HCT116 (cell line): Measurements from ENCODE around the gene KIF21B. TPM values are rescaled to one million over a fixed set of nuclear protein-coding genes. Genes with fewer than 3 reads are reported as not detected.

Source experiments
- ATAC-seq: fragments of 200-7000 bp; cut with Tn5 transposase; 2 replicates; pipeline ENCODE4 v1.9.1; 2020; ENCODE audit warnings: mild to moderate bottlenecking, moderate library complexity
- BruUV-seq: library from RNA; stranded (reverse); fragments of 400-500 nt; replicated peaks from 2 replicates; lab custom pipeline; 2021; lab: Mats Ljungman, UMichigan
- CTCF ChIA-PET: fragments of 300-600 bp; sonication (Branson Sonifier 250); formaldehyde crosslinking; loops from one replicate; lab custom pipeline; 2021; ENCODE audit warnings: antibody characterized with exemption; lab: Charles Lee
- POLR2A ChIA-PET: fragments of 300-600, 350-600 bp; sonication (Branson Sonifier 250); formaldehyde crosslinking; loops from one replicate; lab custom pipeline; 2021; ENCODE audit warnings: antibody characterized with exemption; lab: Charles Lee
- RAD21 ChIA-PET, 2 experiments: fragments of 300-600 bp; sonication (Branson Sonifier 250); formaldehyde crosslinking; loops; one replicate each; lab custom pipeline; 2023; ENCODE audit warnings: low total read pairs in 2 of 2; ENCODE audit not compliant: uncharacterized antibody in 2 of 2, unreplicated experiment in 2 of 2, low non-redundant PET in 1 of 2; lab: Charles Lee
- DNase-seq: peaks from one replicate; pipeline ENCODE4 v3.0.0-alpha.2; 2010; ENCODE audit warnings: low read depth, low spot score
- H2AFZ ChIP-seq: fragments of 200-600 bp; shearing (Covaris generic), sonication (generic); 2 replicates; pipeline ENCODE4 v1.6.1; 2017; ENCODE audit warnings: low read depth, mixed run types, mixed read lengths, antibody characterized with exemption, low read length; ENCODE audit not compliant: poor library complexity, severe bottlenecking
- H3K27ac ChIP-seq: 2 replicates; pipeline ENCODE4 v1.5.1; 2012; ENCODE audit warnings: low read depth, low read length
- H3K27me3 ChIP-seq: fragments of 200-600 bp; sonication (generic); 2 replicates; pipeline ENCODE4 v1.6.1; 2016; ENCODE audit warnings: mixed run types, low read length, mixed read lengths; ENCODE audit not compliant: insufficient read depth
- H3K36me3 ChIP-seq, 2 experiments: fragments of 200-500 bp in 1 of 2; fragments of 200-600 bp in 1 of 2; sonication (Bioruptor generic) in 1 of 2; sonication (generic) in 1 of 2; 2 replicates each; pipeline versions ENCODE4 v1.5.1 to v1.6.1; 2014 to 2016; ENCODE audit warnings: low read length in 2 of 2, inconsistent platforms in 1 of 2, mixed read lengths in 1 of 2, mixed run types in 1 of 2; ENCODE audit not compliant: insufficient read depth in 2 of 2, control insufficient read depth in 1 of 2
- H3K4me1 ChIP-seq, 2 experiments: fragments of 200-600 bp in 1 of 2; sonication (generic) in 1 of 2; 2 replicates each; pipeline versions ENCODE4 v1.5.1 to v1.6.1; 2012 to 2017; ENCODE audit warnings: low read length in 2 of 2, inconsistent platforms in 1 of 2, mild to moderate bottlenecking in 1 of 2, mixed read lengths in 1 of 2, mixed run types in 1 of 2, moderate library complexity in 1 of 2; ENCODE audit not compliant: insufficient read depth in 2 of 2, control insufficient read depth in 1 of 2
- H3K4me2 ChIP-seq: fragments of 200-600 bp; sonication (generic); 2 replicates; pipeline ENCODE4 v1.6.1; 2017; ENCODE audit warnings: mixed run types, low read length, mixed read lengths
- H3K4me3 ChIP-seq, 2 experiments: fragments of 200-600 bp in 1 of 2; sonication (generic) in 1 of 2; replicated peaks in 1 of 2; 2 replicates each; pipeline ENCODE4 v1.5.1; 2011 to 2016; ENCODE audit warnings: low read length in 2 of 2, control low read depth in 1 of 2, low read depth in 1 of 2, mild to moderate bottlenecking in 1 of 2, mixed read lengths in 1 of 2, mixed run types in 1 of 2
- H3K79me2 ChIP-seq: fragments of 200-600 bp; sonication (generic); 2 replicates; pipeline ENCODE4 v1.6.1; 2017; ENCODE audit warnings: mild to moderate bottlenecking, mixed run types, low read length, moderate library complexity, mixed read lengths; ENCODE audit not compliant: insufficient read depth
- H3K9ac ChIP-seq: fragments of 200-600 bp; sonication (generic); 2 replicates; pipeline ENCODE4 v1.6.1; 2016; ENCODE audit warnings: low read length, mixed read lengths
- H3K9me2 ChIP-seq: fragments of 200-600 bp; sonication (generic), shearing (Covaris generic); 2 replicates; pipeline ENCODE4 v1.6.1; 2017; ENCODE audit warnings: mixed run types, mild to moderate bottlenecking, moderate library complexity; ENCODE audit not compliant: insufficient read depth
- H3K9me3 ChIP-seq, 2 experiments: fragments of 200-500 bp in 1 of 2; fragments of 200-600 bp in 1 of 2; sonication (Bioruptor generic) in 1 of 2; sonication (generic) in 1 of 2; 2 replicates each; pipeline ENCODE4 v1.6.1; 2014 to 2017; ENCODE audit warnings: low read length in 2 of 2, mixed read lengths in 2 of 2, inconsistent platforms in 1 of 2, low read depth in 1 of 2, mild to moderate bottlenecking in 1 of 2, mixed run types in 1 of 2, moderate library complexity in 1 of 2; ENCODE audit not compliant: control insufficient read depth in 1 of 2, insufficient read depth in 1 of 2
- H4K20me1 ChIP-seq: fragments of 200-600 bp; sonication (generic), shearing (Covaris generic); 2 replicates; pipeline ENCODE4 v1.6.1; 2017; ENCODE audit warnings: mixed run types, mild to moderate bottlenecking, moderate library complexity; ENCODE audit not compliant: insufficient read depth
- CBX3 ChIP-seq: IDR thresholded peaks from 2 replicates; pipeline ENCODE4 v1.6.1; 2012; ENCODE audit warnings: low read depth
- CEBPB ChIP-seq: IDR thresholded peaks from 2 replicates; pipeline ENCODE4 v1.6.1; 2012; ENCODE audit warnings: low read depth
- EGR1 ChIP-seq: IDR thresholded peaks from 2 replicates; pipeline ENCODE4 v1.6.1; 2012; ENCODE audit warnings: low read depth
- RAD21 ChIP-seq: IDR thresholded peaks from 2 replicates; pipeline ENCODE4 v1.6.1; 2012; ENCODE audit warnings: low read depth, mild to moderate bottlenecking
- SP1 ChIP-seq: IDR thresholded peaks from 2 replicates; pipeline ENCODE4 v1.6.1; 2012; ENCODE audit warnings: low read depth
- YY1 ChIP-seq: IDR thresholded peaks from 2 replicates; pipeline ENCODE4 v1.6.1; 2011; ENCODE audit warnings: low read length, low read depth, moderate library complexity, mild to moderate bottlenecking; ENCODE audit not compliant: insufficient replicate concordance; ENCODE audit errors: extremely low read depth
- ZFX ChIP-seq: fragments of 450-650 bp; IDR thresholded peaks from 2 replicates; pipeline ENCODE4 v1.6.1; 2017
- ZNF274 ChIP-seq: fragments of 200-500 bp; sonication (Bioruptor generic); IDR thresholded peaks from 2 replicates; pipeline ENCODE4 v1.6.1; 2014; ENCODE audit warnings: mild to moderate bottlenecking, low read depth, low read length, inconsistent platforms
- intact Hi-C: fragments of 100-400 bp; cut with micrococcal nuclease; formaldehyde crosslinking; loops from 2 replicates; pipeline ENCODE4 v1.10.0; 2022
- total RNA-seq: library from RNA; stranded (reverse); gene quantifications from one replicate; pipeline ENCODE4 v1.2.1, GENCODE V29; 2021; ENCODE audit not compliant: unreplicated experiment
- TF ChIP-seq, protein P1 (sequence below), 3 experiments: fragments of 200-600 bp in 1 of 3; sonication (generic) in 1 of 3; IDR thresholded peaks in 2 of 3; conservative IDR thresholded peaks in 1 of 3; 2 replicates each; pipeline ENCODE4 v1.5.1; 2012 to 2017; ENCODE audit warnings: low read depth in 2 of 3, low read length in 2 of 3, antibody characterized with exemption in 1 of 3, borderline replicate concordance in 1 of 3, control low read depth in 1 of 3, mild to moderate bottlenecking in 1 of 3, mixed read lengths in 1 of 3, mixed run types in 1 of 3, moderate library complexity in 1 of 3; ENCODE audit not compliant: insufficient read depth in 1 of 3
- TF ChIP-seq, protein P2 (sequence below): IDR thresholded peaks from 2 replicates; pipeline ENCODE4 v1.6.1; 2012
- TF ChIP-seq, protein P3 (sequence below): IDR thresholded peaks from 2 replicates; pipeline ENCODE4 v1.6.1; 2012
- TF ChIP-seq, protein P4 (sequence below): IDR thresholded peaks from 2 replicates; pipeline ENCODE4 v1.6.1; 2012; ENCODE audit warnings: low read depth

The KIF21B gene
- total RNA-seq, 1 experiment from 2014 or later: 6.1 TPM

DNA sequence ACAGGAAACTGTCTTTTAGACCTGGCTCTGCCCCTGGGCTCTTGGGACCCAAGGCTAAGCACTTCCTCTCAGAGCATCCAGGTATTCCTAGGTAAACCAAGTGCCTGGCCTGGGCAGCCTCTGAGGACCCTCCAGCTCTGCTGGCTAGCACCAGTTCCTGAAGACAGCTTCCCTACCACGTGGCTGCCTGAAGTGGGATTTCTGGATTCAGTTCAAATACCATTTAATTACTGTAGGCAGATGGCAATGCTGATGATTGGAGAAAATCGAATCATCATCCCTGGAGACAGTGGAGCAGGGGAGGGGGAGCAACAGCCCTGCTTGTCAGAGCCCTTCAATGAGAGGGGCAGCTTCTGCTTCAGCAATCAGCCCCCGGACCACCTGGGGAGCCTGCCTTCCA lies 11.9 kb downstream of the KIF21B start:
- ChIA-PET RAD21 (no interaction called here), CTCF (no interaction called here), POLR2A (no interaction called here)
- peaks cover 0 to 10% of the 10 kb centered on the region in 2 experiments; a peak in 1 of 4 replicates for H3K4me1 ChIP-seq
- no peak for ATAC-seq
- H4K20me1 ChIP-seq: no peaks in the 10 kb centered on the region
- no peaks in the 10 kb centered on the region for H3K9me3 ChIP-seq
- H3K79me2 ChIP-seq: no peaks in the 10 kb centered on the region
- H3K27ac ChIP-seq: no peak overlapping the region
- no peaks in the 10 kb centered on the region for H3K36me3 ChIP-seq
- no peak overlapping the region for H3K9ac ChIP-seq
- H3K27me3 ChIP-seq: no peaks in the 10 kb centered on the region
- no peak for DNase-seq
- no peaks in the 10 kb centered on the region for H3K9me2 ChIP-seq
- BruUV-seq: no TSS peak
- H3K4me3 ChIP-seq: no peak overlapping the region
- TF ChIP-seq ZNF274: no peak
- intact Hi-C loops: no loop called here
- no peak overlapping the region for H3K4me2 ChIP-seq
- H2AFZ ChIP-seq: no peak overlapping the region

DNA sequence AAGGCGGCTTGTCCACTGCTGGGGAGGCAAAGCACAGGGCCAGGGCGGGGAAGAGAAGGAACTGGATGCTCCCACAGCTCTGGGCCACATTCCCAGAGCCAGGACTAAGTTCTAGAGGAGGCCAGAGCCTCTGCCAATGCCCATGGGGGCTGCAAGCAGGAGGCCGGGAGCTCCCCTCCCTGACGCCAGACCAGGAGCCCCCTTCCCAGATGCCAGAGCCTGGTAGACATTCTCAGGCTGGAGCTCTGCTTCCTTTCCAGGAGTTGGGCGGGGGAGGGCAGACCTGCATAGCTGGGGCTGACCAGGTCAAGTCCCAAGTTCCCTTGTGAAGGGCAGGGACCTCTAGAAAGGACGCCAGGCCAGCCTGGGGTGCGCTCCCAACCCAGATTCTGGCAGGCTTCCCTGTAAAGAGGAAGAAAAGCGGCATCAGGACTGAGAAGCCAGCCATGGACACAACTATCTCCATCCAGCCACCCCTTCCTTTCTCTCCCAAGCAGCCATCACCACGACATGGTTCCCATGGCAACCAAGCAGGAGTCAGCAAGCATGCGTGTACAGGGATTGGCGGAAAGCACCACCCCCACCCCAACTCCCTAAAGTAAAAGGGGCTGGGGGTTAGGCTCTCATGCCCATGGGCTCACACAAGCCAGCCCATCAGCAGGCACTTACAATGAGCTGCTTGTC lies 13.4 kb downstream of the KIF21B start:
- POLR2A ChIA-PET: no interaction called here
- no peak overlapping the region for H3K27ac ChIP-seq
- no peaks in the 10 kb centered on the region for H3K79me2 ChIP-seq
- H4K20me1 ChIP-seq: no peaks in the 10 kb centered on the region
- no peak for ATAC-seq
- TF ChIP-seq ZFX: no peak
- no peak for TF ChIP-seq RAD21
- TF ChIP-seq CBX3: no peak
- TF ChIP-seq, protein P1, sequence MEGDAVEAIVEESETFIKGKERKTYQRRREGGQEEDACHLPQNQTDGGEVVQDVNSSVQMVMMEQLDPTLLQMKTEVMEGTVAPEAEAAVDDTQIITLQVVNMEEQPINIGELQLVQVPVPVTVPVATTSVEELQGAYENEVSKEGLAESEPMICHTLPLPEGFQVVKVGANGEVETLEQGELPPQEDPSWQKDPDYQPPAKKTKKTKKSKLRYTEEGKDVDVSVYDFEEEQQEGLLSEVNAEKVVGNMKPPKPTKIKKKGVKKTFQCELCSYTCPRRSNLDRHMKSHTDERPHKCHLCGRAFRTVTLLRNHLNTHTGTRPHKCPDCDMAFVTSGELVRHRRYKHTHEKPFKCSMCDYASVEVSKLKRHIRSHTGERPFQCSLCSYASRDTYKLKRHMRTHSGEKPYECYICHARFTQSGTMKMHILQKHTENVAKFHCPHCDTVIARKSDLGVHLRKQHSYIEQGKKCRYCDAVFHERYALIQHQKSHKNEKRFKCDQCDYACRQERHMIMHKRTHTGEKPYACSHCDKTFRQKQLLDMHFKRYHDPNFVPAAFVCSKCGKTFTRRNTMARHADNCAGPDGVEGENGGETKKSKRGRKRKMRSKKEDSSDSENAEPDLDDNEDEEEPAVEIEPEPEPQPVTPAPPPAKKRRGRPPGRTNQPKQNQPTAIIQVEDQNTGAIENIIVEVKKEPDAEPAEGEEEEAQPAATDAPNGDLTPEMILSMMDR (IDR thresholded peaks at IDR 0.05 in 2 of 3, conservative IDR thresholded peaks at IDR 0.05 in 1 of 3; ENCODE audit: borderline replicate concordance in 1 of 3, insufficient read depth in 1 of 3, low read depth in 2 of 3, low read length in 2 of 3): no peak
- TF ChIP-seq, protein P2, sequence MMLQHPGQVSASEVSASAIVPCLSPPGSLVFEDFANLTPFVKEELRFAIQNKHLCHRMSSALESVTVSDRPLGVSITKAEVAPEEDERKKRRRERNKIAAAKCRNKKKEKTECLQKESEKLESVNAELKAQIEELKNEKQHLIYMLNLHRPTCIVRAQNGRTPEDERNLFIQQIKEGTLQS: no peak
- no peak for TF ChIP-seq SP1
- no peak for TF ChIP-seq CEBPB
- TF ChIP-seq, protein P3, sequence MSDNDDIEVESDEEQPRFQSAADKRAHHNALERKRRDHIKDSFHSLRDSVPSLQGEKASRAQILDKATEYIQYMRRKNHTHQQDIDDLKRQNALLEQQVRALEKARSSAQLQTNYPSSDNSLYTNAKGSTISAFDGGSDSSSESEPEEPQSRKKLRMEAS: no peak
- TF ChIP-seq EGR1: no peak
- TF ChIP-seq, protein P4, sequence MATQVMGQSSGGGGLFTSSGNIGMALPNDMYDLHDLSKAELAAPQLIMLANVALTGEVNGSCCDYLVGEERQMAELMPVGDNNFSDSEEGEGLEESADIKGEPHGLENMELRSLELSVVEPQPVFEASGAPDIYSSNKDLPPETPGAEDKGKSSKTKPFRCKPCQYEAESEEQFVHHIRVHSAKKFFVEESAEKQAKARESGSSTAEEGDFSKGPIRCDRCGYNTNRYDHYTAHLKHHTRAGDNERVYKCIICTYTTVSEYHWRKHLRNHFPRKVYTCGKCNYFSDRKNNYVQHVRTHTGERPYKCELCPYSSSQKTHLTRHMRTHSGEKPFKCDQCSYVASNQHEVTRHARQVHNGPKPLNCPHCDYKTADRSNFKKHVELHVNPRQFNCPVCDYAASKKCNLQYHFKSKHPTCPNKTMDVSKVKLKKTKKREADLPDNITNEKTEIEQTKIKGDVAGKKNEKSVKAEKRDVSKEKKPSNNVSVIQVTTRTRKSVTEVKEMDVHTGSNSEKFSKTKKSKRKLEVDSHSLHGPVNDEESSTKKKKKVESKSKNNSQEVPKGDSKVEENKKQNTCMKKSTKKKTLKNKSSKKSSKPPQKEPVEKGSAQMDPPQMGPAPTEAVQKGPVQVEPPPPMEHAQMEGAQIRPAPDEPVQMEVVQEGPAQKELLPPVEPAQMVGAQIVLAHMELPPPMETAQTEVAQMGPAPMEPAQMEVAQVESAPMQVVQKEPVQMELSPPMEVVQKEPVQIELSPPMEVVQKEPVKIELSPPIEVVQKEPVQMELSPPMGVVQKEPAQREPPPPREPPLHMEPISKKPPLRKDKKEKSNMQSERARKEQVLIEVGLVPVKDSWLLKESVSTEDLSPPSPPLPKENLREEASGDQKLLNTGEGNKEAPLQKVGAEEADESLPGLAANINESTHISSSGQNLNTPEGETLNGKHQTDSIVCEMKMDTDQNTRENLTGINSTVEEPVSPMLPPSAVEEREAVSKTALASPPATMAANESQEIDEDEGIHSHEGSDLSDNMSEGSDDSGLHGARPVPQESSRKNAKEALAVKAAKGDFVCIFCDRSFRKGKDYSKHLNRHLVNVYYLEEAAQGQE: no peak
- TF ChIP-seq YY1: no peak
- no peak for DNase-seq
- BruUV-seq: no TSS peak
- no peaks in the 10 kb centered on the region for H3K27me3 ChIP-seq
- CTCF ChIA-PET: interaction anchor here (0.6 kb wide), 1 partner anchor 10 kb away, joined by 3 read pairs; no protein-coding TSS in a partner anchor
- H3K4me3 ChIP-seq: no peak overlapping the region
- H3K9me2 ChIP-seq: no peaks in the 10 kb centered on the region
- no peak overlapping the region for H3K4me2 ChIP-seq
- intact Hi-C loops: no loop called here
- no peaks in the 10 kb centered on the region for H3K36me3 ChIP-seq
- no peaks in the 10 kb centered on the region for H3K9me3 ChIP-seq
- H2AFZ ChIP-seq: no peak overlapping the region
- no peak overlapping the region for H3K9ac ChIP-seq
- peaks cover 0 to 4% of the 10 kb centered on the region in 2 experiments; a peak in 1 of 4 replicates for H3K4me1 ChIP-seq
- RAD21 ChIA-PET: interaction anchor here in 1 of 2 experiments (0.6 kb wide), 1 partner anchor 31 kb away, joined by 3 read pairs; no protein-coding TSS in a partner anchor
